SK-N-SH treated with all-trans-retinoic acid at 6 μM for 48 hours (cell line): Measurements from ENCODE around the gene HS6ST2.

Experiments
- ARNTL ChIP-seq: fragments of 450-650 bp; formaldehyde crosslinking; IDR thresholded peaks from 2 replicates; pipeline ENCODE4 v1.5.0; 2020; ENCODE audit warnings: low read depth, mild to moderate bottlenecking, moderate library complexity, borderline replicate concordance
- CSDC2 ChIP-seq: fragments of 250-450 bp; sonication (Bioruptor Pico); IDR thresholded peaks from 2 replicates; pipeline ENCODE4 v1.5.0; 2020; ENCODE audit warnings: mild to moderate bottlenecking, moderate library complexity
- GLIS3 ChIP-seq: fragments of 250-450 bp; sonication (Bioruptor Pico); IDR thresholded peaks from 2 replicates; pipeline ENCODE4 v1.5.0; 2020; ENCODE audit warnings: mild to moderate bottlenecking, moderate library complexity
- PPARA ChIP-seq: fragments of 250-450 bp; sonication (Bioruptor Pico); IDR thresholded peaks from 2 replicates; pipeline ENCODE4 v1.5.0; 2020; ENCODE audit warnings: mild to moderate bottlenecking, borderline replicate concordance
- RARB ChIP-seq: fragments of 250-450 bp; sonication (Bioruptor Pico); IDR thresholded peaks from 2 replicates; pipeline ENCODE4 v1.8.0; 2021; ENCODE audit warnings: mild to moderate bottlenecking, moderate library complexity
- SNAI2 ChIP-seq: fragments of 250-450 bp; sonication (Bioruptor Pico); IDR thresholded peaks from 2 replicates; pipeline ENCODE4 v1.5.0; 2020; ENCODE audit warnings: mild to moderate bottlenecking, moderate library complexity
- TCF4 ChIP-seq: fragments of 250-450 bp; sonication (Bioruptor Pico); IDR thresholded peaks from 2 replicates; pipeline ENCODE4 v1.8.0; 2021; ENCODE audit warnings: mild to moderate bottlenecking, moderate library complexity, borderline replicate concordance
- ZC3H10 ChIP-seq: fragments of 250-450 bp; sonication (Bioruptor Pico); IDR thresholded peaks from 2 replicates; pipeline ENCODE4 v1.5.1; 2021; ENCODE audit warnings: mild to moderate bottlenecking, moderate library complexity
- ZFP3 ChIP-seq: fragments of 250-450 bp; sonication (Bioruptor Pico); IDR thresholded peaks from 2 replicates; pipeline ENCODE4 v1.5.0; 2020; ENCODE audit warnings: mild to moderate bottlenecking, moderate library complexity
- ZFP30 ChIP-seq: fragments of 450-650 bp; formaldehyde crosslinking; IDR thresholded peaks from 2 replicates; pipeline ENCODE4 v1.5.0; 2022; ENCODE audit warnings: mild to moderate bottlenecking, moderate library complexity
- ZNF8 ChIP-seq: fragments of 450-650 bp; formaldehyde crosslinking; IDR thresholded peaks from 2 replicates; pipeline ENCODE4 v1.5.0; 2020; ENCODE audit warnings: mild to moderate bottlenecking, moderate library complexity
- TF ChIP-seq, protein P1 (sequence below): fragments of 250-450 bp; sonication (Bioruptor Pico); IDR thresholded peaks from 2 replicates; pipeline ENCODE4 v1.5.1; 2021; ENCODE audit warnings: mild to moderate bottlenecking, moderate library complexity
- TF ChIP-seq, protein P2 (sequence below): fragments of 250-450 bp; sonication (Bioruptor Pico); IDR thresholded peaks from 2 replicates; pipeline ENCODE4 v1.5.1; 2020; ENCODE audit warnings: low read depth, mild to moderate bottlenecking, moderate library complexity
- TF ChIP-seq, protein P3 (sequence below): fragments of 250-450 bp; sonication (Bioruptor Pico); IDR thresholded peaks from 2 replicates; pipeline ENCODE4 v1.8.0; 2020; ENCODE audit warnings: mild to moderate bottlenecking, moderate library complexity, borderline replicate concordance

DNA sequence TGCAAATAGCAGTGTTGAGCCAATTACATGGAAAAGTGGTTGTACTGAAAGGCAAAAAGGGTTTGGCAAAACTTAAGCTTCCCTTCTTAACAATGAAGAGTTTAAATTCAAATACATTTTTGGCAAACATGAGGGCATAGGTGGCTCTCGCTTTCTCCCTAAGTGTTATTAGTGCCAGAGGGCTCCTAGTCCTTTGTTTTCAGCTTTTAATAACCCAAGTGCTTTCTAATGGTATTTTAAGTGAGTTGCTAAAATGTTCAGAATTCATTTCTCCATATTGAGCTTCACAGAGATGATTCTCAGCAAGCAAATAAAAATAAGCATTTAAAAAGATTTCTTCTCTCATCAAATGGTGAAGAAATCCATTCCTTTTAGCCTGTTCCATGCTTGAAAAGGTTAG lies 123.7 kb downstream of the HS6ST2 start:
- no peak for TF ChIP-seq RARB (CRISPR knock-in tag)
- TF ChIP-seq, protein P1, sequence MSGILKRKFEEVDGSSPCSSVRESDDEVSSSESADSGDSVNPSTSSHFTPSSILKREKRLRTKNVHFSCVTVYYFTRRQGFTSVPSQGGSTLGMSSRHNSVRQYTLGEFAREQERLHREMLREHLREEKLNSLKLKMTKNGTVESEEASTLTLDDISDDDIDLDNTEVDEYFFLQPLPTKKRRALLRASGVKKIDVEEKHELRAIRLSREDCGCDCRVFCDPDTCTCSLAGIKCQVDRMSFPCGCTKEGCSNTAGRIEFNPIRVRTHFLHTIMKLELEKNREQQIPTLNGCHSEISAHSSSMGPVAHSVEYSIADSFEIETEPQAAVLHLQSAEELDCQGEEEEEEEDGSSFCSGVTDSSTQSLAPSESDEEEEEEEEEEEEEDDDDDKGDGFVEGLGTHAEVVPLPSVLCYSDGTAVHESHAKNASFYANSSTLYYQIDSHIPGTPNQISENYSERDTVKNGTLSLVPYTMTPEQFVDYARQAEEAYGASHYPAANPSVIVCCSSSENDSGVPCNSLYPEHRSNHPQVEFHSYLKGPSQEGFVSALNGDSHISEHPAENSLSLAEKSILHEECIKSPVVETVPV (CRISPR knock-in tag), result no peak
- no peak for TF ChIP-seq ZFP30
- no peak for TF ChIP-seq PPARA (CRISPR knock-in tag)
- TF ChIP-seq ZFP3 (CRISPR knock-in tag), result no peak
- no peak for TF ChIP-seq ZNF8 (CRISPR knock-in tag)
- TF ChIP-seq SNAI2 (CRISPR knock-in tag), result no peak
- TF ChIP-seq ZC3H10, result no peak
- no peak for TF ChIP-seq CSDC2 (CRISPR knock-in tag)
- no peak for TF ChIP-seq ARNTL (CRISPR knock-in tag)
- TF ChIP-seq, protein P2, sequence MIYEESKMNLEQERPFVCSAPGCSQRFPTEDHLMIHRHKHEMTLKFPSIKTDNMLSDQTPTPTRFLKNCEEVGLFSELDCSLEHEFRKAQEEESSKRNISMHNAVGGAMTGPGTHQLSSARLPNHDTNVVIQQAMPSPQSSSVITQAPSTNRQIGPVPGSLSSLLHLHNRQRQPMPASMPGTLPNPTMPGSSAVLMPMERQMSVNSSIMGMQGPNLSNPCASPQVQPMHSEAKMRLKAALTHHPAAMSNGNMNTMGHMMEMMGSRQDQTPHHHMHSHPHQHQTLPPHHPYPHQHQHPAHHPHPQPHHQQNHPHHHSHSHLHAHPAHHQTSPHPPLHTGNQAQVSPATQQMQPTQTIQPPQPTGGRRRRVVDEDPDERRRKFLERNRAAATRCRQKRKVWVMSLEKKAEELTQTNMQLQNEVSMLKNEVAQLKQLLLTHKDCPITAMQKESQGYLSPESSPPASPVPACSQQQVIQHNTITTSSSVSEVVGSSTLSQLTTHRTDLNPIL (CRISPR knock-in tag), result no peak
- no peak for TF ChIP-seq TCF4 (CRISPR knock-in tag)
- no peak for TF ChIP-seq GLIS3 (CRISPR knock-in tag)
- TF ChIP-seq, protein P3, sequence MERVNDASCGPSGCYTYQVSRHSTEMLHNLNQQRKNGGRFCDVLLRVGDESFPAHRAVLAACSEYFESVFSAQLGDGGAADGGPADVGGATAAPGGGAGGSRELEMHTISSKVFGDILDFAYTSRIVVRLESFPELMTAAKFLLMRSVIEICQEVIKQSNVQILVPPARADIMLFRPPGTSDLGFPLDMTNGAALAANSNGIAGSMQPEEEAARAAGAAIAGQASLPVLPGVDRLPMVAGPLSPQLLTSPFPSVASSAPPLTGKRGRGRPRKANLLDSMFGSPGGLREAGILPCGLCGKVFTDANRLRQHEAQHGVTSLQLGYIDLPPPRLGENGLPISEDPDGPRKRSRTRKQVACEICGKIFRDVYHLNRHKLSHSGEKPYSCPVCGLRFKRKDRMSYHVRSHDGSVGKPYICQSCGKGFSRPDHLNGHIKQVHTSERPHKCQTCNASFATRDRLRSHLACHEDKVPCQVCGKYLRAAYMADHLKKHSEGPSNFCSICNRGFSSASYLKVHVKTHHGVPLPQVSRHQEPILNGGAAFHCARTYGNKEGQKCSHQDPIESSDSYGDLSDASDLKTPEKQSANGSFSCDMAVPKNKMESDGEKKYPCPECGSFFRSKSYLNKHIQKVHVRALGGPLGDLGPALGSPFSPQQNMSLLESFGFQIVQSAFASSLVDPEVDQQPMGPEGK (CRISPR knock-in tag), result no peak
